ENCODE results near the gene GDF2.

DNA sequence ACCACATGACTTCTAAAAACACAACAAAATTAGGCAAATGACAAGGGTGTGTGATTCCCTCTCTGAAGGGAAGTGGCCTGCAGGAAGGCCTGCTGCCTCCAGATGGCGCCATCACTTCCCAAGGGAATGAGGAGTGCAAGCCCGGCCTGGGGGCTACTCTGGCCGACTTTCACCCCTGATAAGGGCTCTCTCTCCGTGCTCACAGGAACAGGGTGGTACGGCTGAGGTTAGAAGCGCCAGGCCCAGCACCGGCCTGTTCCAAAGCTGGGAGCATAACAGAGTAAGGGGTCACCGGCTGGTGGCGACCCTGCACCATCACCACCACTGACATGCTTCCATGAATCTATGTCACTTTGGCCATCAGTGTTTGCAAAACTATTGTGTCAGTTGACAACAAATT, 39.0 kb downstream of the GDF2 start:
- no peak for TF ChIP-seq EZH2phosphoT487 (IDR thresholded peaks at IDR 0.05; ENCODE audit: insufficient read depth, low read depth)
- TF ChIP-seq EZH2 (IDR thresholded peaks at IDR 0.05; ENCODE audit: insufficient read depth, poor library complexity, severe bottlenecking) = no peak

All from GM23248 (cell line).